Skin epidermis (tissue), 12 donors: Measurements from ENCODE around the gene PSMC3.

Source experiments
- H3K27ac ChIP-seq, 21 experiments: fragments of 200-600 bp; sonication (generic) in 11 of 21; one replicate each; pipeline ENCODE4 v1.5.0; 2020; ENCODE audit warnings: mild to moderate bottlenecking in 3 of 21, inconsistent platforms in 2 of 21, moderate library complexity in 2 of 21
- H3K4me3 ChIP-seq, 7 experiments: fragments of 200-600 bp; sonication (generic) in 2 of 7; one replicate each; pipeline ENCODE4 v1.5.0; 2020; ENCODE audit warnings: inconsistent platforms in 2 of 7, mild to moderate bottlenecking in 2 of 7, moderate library complexity in 1 of 7

Gene PSMC3

GRCh38 chr11:47445840-47446239 lies 19.6 kb upstream of the PSMC3 start:
- Histone ChIP-seq H3K27ac (no peak overlapping the region), H3K4me3 (no peak overlapping the region)

- Histone ChIP-seq H3K4me3 (no peak overlapping the region), H3K27ac (no peak overlapping the region)
Measured at GRCh38 chr11:47443817-47444216, 17.6 kb upstream of the PSMC3 start.

- no peak overlapping the region for H3K27ac ChIP-seq
- H3K4me3 ChIP-seq: no peak overlapping the region
Measured at GRCh38 chr11:47443028-47443700, 16.9 kb upstream of the PSMC3 start.

- H3K27ac ChIP-seq: no peak overlapping the region
- H3K4me3 ChIP-seq: no peak overlapping the region
Measured at GRCh38 chr11:47442514-47442913, 16.3 kb upstream of the PSMC3 start.

GRCh38 chr11:47441421-47441820 lies 15.2 kb upstream of the PSMC3 start:
- Histone ChIP-seq H3K27ac (no peak overlapping the region), H3K4me3 (no peak overlapping the region)

- no peak overlapping the region for H3K27ac ChIP-seq
- no peak overlapping the region for H3K4me3 ChIP-seq
Measured at GRCh38 chr11:47440054-47440476, 13.8 kb upstream of the PSMC3 start.

- no peak overlapping the region for H3K27ac ChIP-seq
- no peak overlapping the region for H3K4me3 ChIP-seq
Measured at GRCh38 chr11:47438721-47439120, 12.5 kb upstream of the PSMC3 start.

GRCh38 chr11:47437746-47438418 lies 11.6 kb upstream of the PSMC3 start:
- H3K4me3 ChIP-seq: no peak overlapping the region
- H3K27ac ChIP-seq: no peak overlapping the region

GRCh38 chr11:47437218-47437745 lies 11.0 kb upstream of the PSMC3 start:
- Histone ChIP-seq H3K27ac (no peak overlapping the region), H3K4me3 (no peak overlapping the region)

- H3K27ac ChIP-seq: no peak overlapping the region
- no peak overlapping the region for H3K4me3 ChIP-seq
Measured at GRCh38 chr11:47436726-47437125, 10.5 kb upstream of the PSMC3 start.

GRCh38 chr11:47435687-47436086 lies 9.4 kb upstream of the PSMC3 start:
- no peak overlapping the region for H3K4me3 ChIP-seq
- H3K27ac ChIP-seq: no peak overlapping the region

- H3K27ac ChIP-seq: no peak overlapping the region
- no peak overlapping the region for H3K4me3 ChIP-seq
Measured at GRCh38 chr11:47434011-47434786, 8.0 kb upstream of the PSMC3 start.

- H3K4me3 ChIP-seq: no peak overlapping the region
- H3K27ac ChIP-seq: no peak overlapping the region
Measured at GRCh38 chr11:47433157-47433556, 6.9 kb upstream of the PSMC3 start.

GRCh38 chr11:47431356-47432083 lies 5.3 kb upstream of the PSMC3 start:
- H3K27ac ChIP-seq: no peak overlapping the region
- H3K4me3 ChIP-seq: no peak overlapping the region

- Histone ChIP-seq H3K27ac (no peak overlapping the region), H3K4me3 (no peak overlapping the region)
Measured at GRCh38 chr11:47430524-47430923, 4.3 kb upstream of the PSMC3 start.

GRCh38 chr11:47425611-47426010 lies 628 bp downstream of the PSMC3 start:
- Histone ChIP-seq H3K27ac (peak overlapping the region; percentile 65 to 99 (median 95)), H3K4me3 (peak overlapping the region; percentile 62 to 98 (median 96))

GRCh38 chr11:47418454-47419259 lies 7.6 kb downstream of the PSMC3 start:
- peak overlapping the region in 1 of 21 experiments; percentile 14 for H3K27ac ChIP-seq

GRCh38 chr11:47417712-47418111 lies 8.5 kb downstream of the PSMC3 start:
- no peak overlapping the region for H3K4me3 ChIP-seq
- H3K27ac ChIP-seq: peak overlapping the region in 1 of 21 experiments; percentile 5

More at GRCh38 chr11:47418454-47419259, 7.6 kb downstream of the PSMC3 start:
- H3K4me3 ChIP-seq: no peak overlapping the region

GRCh38 chr11:47415949-47416472 lies 10.2 kb downstream of the PSMC3 start:
- Histone ChIP-seq H3K27ac (peak overlapping the region in 19 of 21 experiments; percentile 30 to 81 (median 65)), H3K4me3 (no peak overlapping the region)
